GM18520 (cell line): ENCODE data around the gene NXPH4.

Source experiments
- ATAC-seq: cut with Tn5 transposase; IDR thresholded peaks from one replicate; pipeline ENCODE4 v1.9.1; 2021; ENCODE audit not compliant: unreplicated experiment

NXPH4 gene

GRCh38 chr12:57183939-57184725, 32.5 kb upstream of the NXPH4 start:
- no peak for ATAC-seq

GRCh38 chr12:57185403-57185802, 31.2 kb upstream of the NXPH4 start:
- no peak for ATAC-seq

- no peak for ATAC-seq
These were observed 30.6 kb upstream of the NXPH4 start for GRCh38 chr12:57185906-57186508.

- no peak for ATAC-seq
These were observed 29.1 kb upstream of the NXPH4 start for GRCh38 chr12:57187222-57188089.

GRCh38 chr12:57188090-57188425, 28.5 kb upstream of the NXPH4 start:
- no peak for ATAC-seq

- no peak for ATAC-seq
These were observed 26.6 kb upstream of the NXPH4 start for GRCh38 chr12:57190037-57190436.

GRCh38 chr12:57190821-57191220, 25.8 kb upstream of the NXPH4 start:
- no peak for ATAC-seq

- ATAC-seq = no peak
These were observed 25.2 kb upstream of the NXPH4 start for GRCh38 chr12:57191410-57191809.

GRCh38 chr12:57192920-57193319, 23.7 kb upstream of the NXPH4 start:
- no peak for ATAC-seq

GRCh38 chr12:57193706-57194245, 22.8 kb upstream of the NXPH4 start:
- ATAC-seq = no peak

GRCh38 chr12:57194253-57194652, 22.3 kb upstream of the NXPH4 start:
- ATAC-seq = no peak

GRCh38 chr12:57195186-57195585, 21.4 kb upstream of the NXPH4 start:
- no peak for ATAC-seq

- ATAC-seq = no peak
These were observed 20.8 kb upstream of the NXPH4 start for GRCh38 chr12:57195611-57196371.

- ATAC-seq = no peak
These were observed 20.2 kb upstream of the NXPH4 start for GRCh38 chr12:57196439-57196838.

- no peak for ATAC-seq
These were observed 19.6 kb upstream of the NXPH4 start for GRCh38 chr12:57196956-57197355.

GRCh38 chr12:57198329-57198728, 18.3 kb upstream of the NXPH4 start:
- no peak for ATAC-seq

- ATAC-seq = no peak
These were observed 17.4 kb upstream of the NXPH4 start for GRCh38 chr12:57199191-57199590.

- ATAC-seq = no peak
These were observed 16.1 kb upstream of the NXPH4 start for GRCh38 chr12:57200497-57200896.

GRCh38 chr12:57201219-57201618, 15.4 kb upstream of the NXPH4 start:
- ATAC-seq = no peak

GRCh38 chr12:57201631-57202030, 15.0 kb upstream of the NXPH4 start:
- no peak for ATAC-seq

GRCh38 chr12:57202321-57202720, 14.3 kb upstream of the NXPH4 start:
- no peak for ATAC-seq
